ENCODE measurements around the gene SLC7A9. TPM values are rescaled to one million over a fixed set of nuclear protein-coding genes. Genes with fewer than 3 reads are reported as not detected.

SLC7A9 gene
- 60.9 TPM for polyA plus RNA-seq
- long read RNA-seq, donor 1, transcript SLC7A9-201 (13 exons, 1,761 nt): major isoform, 11 of 24 reads
- long read RNA-seq, donor 1, partial matches to known transcripts: 9 of 24 reads
- long read RNA-seq, donor 1, other reads (novel, unspliced or antisense): 0 of 24 reads
- long read RNA-seq, donor 2, transcript SLC7A9-201 (13 exons, 1,761 nt): major isoform, 7 of 23 reads
- long read RNA-seq, donor 2, partial matches to known transcripts: 13 of 23 reads
- long read RNA-seq, donor 2, other reads (novel, unspliced or antisense): 0 of 23 reads
- long read RNA-seq, donor 3: 0 reads
- long read RNA-seq, donor 4, partial matches to known transcripts: 6 of 8 reads
- long read RNA-seq, donor 4, other reads (novel, unspliced or antisense): 0 of 8 reads
- long read RNA-seq, donor 5, partial matches to known transcripts: 0 of 3 reads
- long read RNA-seq, donor 5, other reads (novel, unspliced or antisense): 0 of 3 reads
- long read RNA-seq, donor 6, transcript SLC7A9-201 (13 exons, 1,761 nt): major isoform, 8 of 17 reads
- long read RNA-seq, donor 6, partial matches to known transcripts: 6 of 17 reads
- long read RNA-seq, donor 6, other reads (novel, unspliced or antisense): 0 of 17 reads
- long read RNA-seq, donor 7, partial matches to known transcripts: 0 of 2 reads
- long read RNA-seq, donor 7, other reads (novel, unspliced or antisense): 0 of 2 reads
- long read RNA-seq, donor 8, transcript SLC7A9-201 (13 exons, 1,761 nt): major isoform, 9 of 19 reads
- long read RNA-seq, donor 8, partial matches to known transcripts: 8 of 19 reads
- long read RNA-seq, donor 8, other reads (novel, unspliced or antisense): 0 of 19 reads
- long read RNA-seq, donor 9, transcript SLC7A9-202 (13 exons, 1,568 nt): minor isoform, 6 of 68 reads
- long read RNA-seq, donor 9, transcript SLC7A9-201 (13 exons, 1,761 nt): major isoform, 18 of 68 reads
- long read RNA-seq, donor 9, partial matches to known transcripts: 44 of 68 reads
- long read RNA-seq, donor 9, other reads (novel, unspliced or antisense): 0 of 68 reads
- long read RNA-seq, donor 10, transcript SLC7A9-201 (13 exons, 1,761 nt): major isoform, 7 of 25 reads
- long read RNA-seq, donor 10, partial matches to known transcripts: 14 of 25 reads
- long read RNA-seq, donor 10, other reads (novel, unspliced or antisense): 0 of 25 reads
- long read RNA-seq, donor 11, transcript SLC7A9-201 (13 exons, 1,761 nt): major isoform, 7 of 9 reads
- long read RNA-seq, donor 11, partial matches to known transcripts: 0 of 9 reads
- long read RNA-seq, donor 11, other reads (novel, unspliced or antisense): 0 of 9 reads

- no peaks in the 10 kb centered on the region for H3K9me3 ChIP-seq (ENCODE audit: control insufficient read depth, low read depth, low read length)
- no peaks in the 10 kb centered on the region for H3K27me3 ChIP-seq (ENCODE audit: control insufficient read depth, insufficient read depth, low read length)
- H3K27ac ChIP-seq (ENCODE audit: low read length): peak within 1 kb of the TSS; percentile 89
- peaks cover 13% of the 10 kb centered on the region for H3K36me3 ChIP-seq (ENCODE audit: control insufficient read depth, insufficient read depth, low read length)
- peak within 1 kb of the TSS; percentile 40 for H3K4me3 ChIP-seq (ENCODE audit: low read length)
- H3K4me1 ChIP-seq (ENCODE audit: control insufficient read depth, insufficient read depth, low read length): peaks cover 30% of the 10 kb centered on the region
- WGBS (ENCODE audit: insufficient coverage, low lambda C conversion rate): 34% methylated on average over 5 of the region's 14 CpGs
- peak; percentile 62 to 83 for DNase-seq
These were observed at the start of gene SLC7A9 for GRCh38 chr19:32869369-32869965. Gene SLC7A9 (minus strand): TSS chr19:32869767. CDS start chr19:32868534, 1,233 bp downstream.

GRCh38 chr19:32919365-32919764 is 49.8 kb upstream of the SLC7A9 start:
- Histone ChIP-seq H3K9me3 (ENCODE audit: control insufficient read depth, low read depth, low read length) (no peaks in the 10 kb centered on the region), H3K4me3 (ENCODE audit: low read length) (no peak overlapping the region), H3K27ac (ENCODE audit: low read length) (no peak overlapping the region), H3K4me1 (ENCODE audit: control insufficient read depth, insufficient read depth, low read length) (no peaks in the 10 kb centered on the region), H3K27me3 (ENCODE audit: control insufficient read depth, insufficient read depth, low read length) (no peaks in the 10 kb centered on the region), H3K36me3 (ENCODE audit: control insufficient read depth, insufficient read depth, low read length) (peaks cover 34% of the 10 kb centered on the region)
- DNase-seq: no peak
- no CpG with 5 or more reads among the region's 4 CpGs for WGBS (ENCODE audit: insufficient coverage, low lambda C conversion rate)

- no peaks in the 10 kb centered on the region for H3K27me3 ChIP-seq (ENCODE audit: control insufficient read depth, insufficient read depth, low read length)
- H3K27ac ChIP-seq (ENCODE audit: low read length): no peak overlapping the region
- no peak for DNase-seq
- peaks cover 24% of the 10 kb centered on the region for H3K36me3 ChIP-seq (ENCODE audit: control insufficient read depth, insufficient read depth, low read length)
- no peaks in the 10 kb centered on the region for H3K4me1 ChIP-seq (ENCODE audit: control insufficient read depth, insufficient read depth, low read length)
- no CpG with 5 or more reads among the region's 8 CpGs for WGBS (ENCODE audit: insufficient coverage, low lambda C conversion rate)
- H3K4me3 ChIP-seq (ENCODE audit: low read length): no peak overlapping the region
- no peaks in the 10 kb centered on the region for H3K9me3 ChIP-seq (ENCODE audit: control insufficient read depth, low read depth, low read length)
These were observed 48.0 kb upstream of the SLC7A9 start for GRCh38 chr19:32917616-32917996.

GRCh38 chr19:32916969-32917615 is 47.5 kb upstream of the SLC7A9 start:
- no peaks in the 10 kb centered on the region for H3K9me3 ChIP-seq (ENCODE audit: control insufficient read depth, low read depth, low read length)
- no peaks in the 10 kb centered on the region for H3K27me3 ChIP-seq (ENCODE audit: control insufficient read depth, insufficient read depth, low read length)
- no peak overlapping the region for H3K4me3 ChIP-seq (ENCODE audit: low read length)
- WGBS (ENCODE audit: insufficient coverage, low lambda C conversion rate): no CpG with 5 or more reads among the region's 4 CpGs
- no peaks in the 10 kb centered on the region for H3K4me1 ChIP-seq (ENCODE audit: control insufficient read depth, insufficient read depth, low read length)
- peaks cover 26% of the 10 kb centered on the region for H3K36me3 ChIP-seq (ENCODE audit: control insufficient read depth, insufficient read depth, low read length)
- DNase-seq: no peak
- H3K27ac ChIP-seq (ENCODE audit: low read length): no peak overlapping the region

- H3K4me3 ChIP-seq (ENCODE audit: low read length): no peak overlapping the region
- no peak for DNase-seq
- no peak overlapping the region for H3K27ac ChIP-seq (ENCODE audit: low read length)
- H3K9me3 ChIP-seq (ENCODE audit: control insufficient read depth, low read depth, low read length): no peaks in the 10 kb centered on the region
- WGBS (ENCODE audit: insufficient coverage, low lambda C conversion rate): 100% methylated on average over 1 of the region's 12 CpGs
- H3K4me1 ChIP-seq (ENCODE audit: control insufficient read depth, insufficient read depth, low read length): no peaks in the 10 kb centered on the region
- H3K27me3 ChIP-seq (ENCODE audit: control insufficient read depth, insufficient read depth, low read length): no peaks in the 10 kb centered on the region
- H3K36me3 ChIP-seq (ENCODE audit: control insufficient read depth, insufficient read depth, low read length): peaks cover 23% of the 10 kb centered on the region
These were observed 45.5 kb upstream of the SLC7A9 start for GRCh38 chr19:32914879-32915660.

- Histone ChIP-seq H3K9me3 (ENCODE audit: control insufficient read depth, low read depth, low read length) (no peaks in the 10 kb centered on the region), H3K4me1 (ENCODE audit: control insufficient read depth, insufficient read depth, low read length) (no peaks in the 10 kb centered on the region), H3K27me3 (ENCODE audit: control insufficient read depth, insufficient read depth, low read length) (no peaks in the 10 kb centered on the region), H3K36me3 (ENCODE audit: control insufficient read depth, insufficient read depth, low read length) (peaks cover 20% of the 10 kb centered on the region), H3K27ac (ENCODE audit: low read length) (no peak overlapping the region), H3K4me3 (ENCODE audit: low read length) (no peak overlapping the region)
- no peak for DNase-seq
- whole genome bisulfite sequencing (ENCODE audit: insufficient coverage, low lambda C conversion rate): 100% methylated on average over 1 of the region's 4 CpGs
These were observed 41.9 kb upstream of the SLC7A9 start for GRCh38 chr19:32911467-32911866.

- Histone ChIP-seq H3K27me3 (ENCODE audit: control insufficient read depth, insufficient read depth, low read length) (no peaks in the 10 kb centered on the region), H3K4me1 (ENCODE audit: control insufficient read depth, insufficient read depth, low read length) (no peaks in the 10 kb centered on the region), H3K36me3 (ENCODE audit: control insufficient read depth, insufficient read depth, low read length) (peaks cover 20% of the 10 kb centered on the region), H3K4me3 (ENCODE audit: low read length) (no peak overlapping the region), H3K9me3 (ENCODE audit: control insufficient read depth, low read depth, low read length) (no peaks in the 10 kb centered on the region), H3K27ac (ENCODE audit: low read length) (no peak overlapping the region)
- WGBS (ENCODE audit: insufficient coverage, low lambda C conversion rate): 92% methylated on average over 2 of the region's 5 CpGs
- no peak for DNase-seq
These were observed 41.3 kb upstream of the SLC7A9 start for GRCh38 chr19:32910874-32911273.

GRCh38 chr19:32910094-32910493 is 40.5 kb upstream of the SLC7A9 start:
- H3K4me3 ChIP-seq (ENCODE audit: low read length): no peak overlapping the region
- DNase-seq: no peak
- no peaks in the 10 kb centered on the region for H3K4me1 ChIP-seq (ENCODE audit: control insufficient read depth, insufficient read depth, low read length)
- 100% methylated on average over 1 of the region's 5 CpGs for WGBS (ENCODE audit: insufficient coverage, low lambda C conversion rate)
- peaks cover 20% of the 10 kb centered on the region for H3K36me3 ChIP-seq (ENCODE audit: control insufficient read depth, insufficient read depth, low read length)
- no peaks in the 10 kb centered on the region for H3K9me3 ChIP-seq (ENCODE audit: control insufficient read depth, low read depth, low read length)
- no peak overlapping the region for H3K27ac ChIP-seq (ENCODE audit: low read length)
- no peaks in the 10 kb centered on the region for H3K27me3 ChIP-seq (ENCODE audit: control insufficient read depth, insufficient read depth, low read length)

GRCh38 chr19:32909257-32909656 is 39.7 kb upstream of the SLC7A9 start:
- no peak overlapping the region for H3K27ac ChIP-seq (ENCODE audit: low read length)

More at GRCh38 chr19:32909257-32909656, 39.7 kb upstream of the SLC7A9 start:
- Histone ChIP-seq H3K4me3 (ENCODE audit: low read length) (no peak overlapping the region), H3K27me3 (ENCODE audit: control insufficient read depth, insufficient read depth, low read length) (no peaks in the 10 kb centered on the region), H3K36me3 (ENCODE audit: control insufficient read depth, insufficient read depth, low read length) (peaks cover 14% of the 10 kb centered on the region), H3K9me3 (ENCODE audit: control insufficient read depth, low read depth, low read length) (no peaks in the 10 kb centered on the region), H3K4me1 (ENCODE audit: control insufficient read depth, insufficient read depth, low read length) (no peaks in the 10 kb centered on the region)
- DNase-seq: no peak
